GM12872 (cell line): ENCODE results near the gene ITGBL1.

Source experiments
- TF ChIP-seq, protein P1 (sequence below): IDR thresholded peaks from 3 replicates; pipeline ENCODE4 v1.5.1; 2011; ENCODE audit warnings: low read depth, mild to moderate bottlenecking, low read length, moderate library complexity; ENCODE audit not compliant: insufficient read depth

ITGBL1 gene

DNA sequence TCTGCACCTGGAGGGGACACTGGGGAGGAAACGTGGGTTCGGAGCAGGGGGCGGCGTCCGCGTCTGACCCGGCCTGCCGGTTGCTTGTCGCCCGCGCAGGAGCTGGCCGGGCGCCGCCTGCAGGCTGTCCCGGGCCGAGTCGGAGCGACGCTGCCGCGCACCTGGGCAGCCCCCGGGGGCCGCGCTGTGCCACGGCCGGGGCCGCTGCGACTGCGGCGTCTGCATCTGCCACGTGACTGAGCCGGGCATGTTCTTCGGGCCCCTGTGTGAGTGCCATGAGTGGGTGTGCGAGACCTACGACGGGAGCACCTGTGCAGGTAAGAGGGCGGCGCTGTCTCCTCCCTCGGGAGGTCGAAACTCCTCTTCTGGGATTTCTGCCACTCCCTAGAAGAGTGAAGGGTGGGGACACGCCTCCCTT, 1.3 kb downstream of the ITGBL1 start:
- TF ChIP-seq, protein P1, sequence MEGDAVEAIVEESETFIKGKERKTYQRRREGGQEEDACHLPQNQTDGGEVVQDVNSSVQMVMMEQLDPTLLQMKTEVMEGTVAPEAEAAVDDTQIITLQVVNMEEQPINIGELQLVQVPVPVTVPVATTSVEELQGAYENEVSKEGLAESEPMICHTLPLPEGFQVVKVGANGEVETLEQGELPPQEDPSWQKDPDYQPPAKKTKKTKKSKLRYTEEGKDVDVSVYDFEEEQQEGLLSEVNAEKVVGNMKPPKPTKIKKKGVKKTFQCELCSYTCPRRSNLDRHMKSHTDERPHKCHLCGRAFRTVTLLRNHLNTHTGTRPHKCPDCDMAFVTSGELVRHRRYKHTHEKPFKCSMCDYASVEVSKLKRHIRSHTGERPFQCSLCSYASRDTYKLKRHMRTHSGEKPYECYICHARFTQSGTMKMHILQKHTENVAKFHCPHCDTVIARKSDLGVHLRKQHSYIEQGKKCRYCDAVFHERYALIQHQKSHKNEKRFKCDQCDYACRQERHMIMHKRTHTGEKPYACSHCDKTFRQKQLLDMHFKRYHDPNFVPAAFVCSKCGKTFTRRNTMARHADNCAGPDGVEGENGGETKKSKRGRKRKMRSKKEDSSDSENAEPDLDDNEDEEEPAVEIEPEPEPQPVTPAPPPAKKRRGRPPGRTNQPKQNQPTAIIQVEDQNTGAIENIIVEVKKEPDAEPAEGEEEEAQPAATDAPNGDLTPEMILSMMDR = peak; percentile 18; the same call in 1 of the 3 replicates

DNA sequence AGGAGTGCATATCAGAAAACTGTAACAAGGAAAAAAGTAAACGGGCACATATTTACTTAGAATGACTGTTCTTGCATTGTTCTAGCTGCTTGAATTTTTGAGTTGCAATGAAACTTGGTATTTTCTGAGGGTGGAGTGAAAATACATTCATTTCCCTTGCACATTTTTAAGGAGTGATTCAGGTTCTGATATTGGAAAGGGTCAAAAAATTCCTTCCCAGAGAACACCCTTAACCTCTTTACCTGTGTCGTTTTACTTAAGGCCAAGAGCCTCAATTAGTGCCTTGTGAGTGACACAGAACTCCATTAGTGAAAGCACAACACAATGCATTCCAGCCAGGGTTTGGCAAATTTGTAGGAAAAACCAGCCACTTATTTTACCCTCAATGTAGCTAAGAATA, 2.3 kb downstream of the ITGBL1 start:
- TF ChIP-seq, protein P1 = no peak

- TF ChIP-seq, protein P1 = no peak
These were observed 3.4 kb downstream of the ITGBL1 start for GRCh38 chr13:101455863-101456262.

DNA sequence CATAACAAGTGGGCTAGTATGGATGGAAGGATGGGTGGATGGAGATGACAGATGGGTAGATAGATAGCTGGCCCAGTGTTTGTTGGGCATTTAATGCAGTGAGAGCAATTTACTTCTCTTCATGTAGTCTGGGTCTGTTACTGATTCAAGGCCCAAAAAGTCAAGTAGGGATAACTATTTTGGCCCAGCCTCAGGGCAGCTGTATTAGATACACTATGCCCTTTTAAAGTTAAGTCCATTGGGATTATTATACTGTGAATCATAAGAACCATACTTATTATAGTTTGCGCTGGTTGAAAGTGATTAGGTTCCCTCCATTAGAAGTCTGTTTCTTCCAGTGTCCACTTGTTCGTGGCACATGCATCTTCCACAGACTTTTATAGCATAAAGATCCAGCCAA, 4.7 kb downstream of the ITGBL1 start:
- TF ChIP-seq, protein P1 = no peak

DNA sequence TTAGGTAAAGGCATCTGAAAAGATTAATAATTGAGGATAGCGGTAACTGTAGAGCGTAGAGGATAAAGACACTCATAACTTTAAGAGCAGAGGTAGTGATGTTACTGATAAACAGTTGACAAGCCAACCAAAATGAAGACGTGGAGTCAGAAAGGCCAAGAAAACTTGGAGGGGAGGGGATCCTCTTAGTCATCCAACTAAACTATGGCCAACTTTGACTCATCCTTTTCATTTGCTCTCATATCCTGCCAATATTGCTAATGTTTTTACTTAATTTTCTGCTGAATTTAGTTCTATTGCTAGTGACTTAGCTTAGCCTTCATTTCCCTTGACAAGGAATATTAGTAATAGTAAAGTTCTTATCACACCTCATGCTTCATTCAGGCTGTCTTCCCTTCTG, 13.4 kb downstream of the ITGBL1 start:
- TF ChIP-seq, protein P1 = no peak

DNA sequence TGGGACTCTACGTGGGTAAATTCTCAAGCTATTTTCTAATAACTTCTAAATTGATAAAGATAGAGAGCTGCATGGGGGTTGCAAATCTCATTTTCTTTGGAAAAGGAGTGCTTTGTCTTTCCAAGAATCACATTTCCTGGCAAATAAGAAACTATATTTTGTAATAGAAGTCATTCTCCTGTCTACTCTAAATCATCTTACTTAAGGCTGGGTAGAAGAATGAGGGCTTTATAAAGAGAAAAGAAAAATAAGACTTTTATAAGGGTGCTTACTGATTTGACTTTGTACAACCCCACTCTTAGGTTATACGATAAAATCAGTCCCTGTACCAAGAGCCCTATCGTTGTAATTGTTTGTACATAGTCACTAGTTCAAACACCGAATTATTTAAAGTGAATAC, 14.9 kb downstream of the ITGBL1 start:
- TF ChIP-seq, protein P1 = no peak

GRCh38 chr13:101473458-101473857, 21.0 kb downstream of the ITGBL1 start:
- TF ChIP-seq, protein P1 = no peak
